ENCODE results near the gene RFX4.

- TF ChIP-seq REST (IDR thresholded peaks at IDR 0.05; ENCODE audit: low read depth) (no peak), CTCF (IDR thresholded peaks at IDR 0.05 in 2 of 3, conservative IDR thresholded peaks at IDR 0.05 in 1 of 3; ENCODE audit: borderline replicate concordance in 1 of 3, insufficient read depth in 1 of 3, low read depth in 2 of 3, low read length in 2 of 3) (no peak), SRF (IDR thresholded peaks at IDR 0.05; ENCODE audit: low read depth) (no peak), MAX (IDR thresholded peaks at IDR 0.05) (no peak), EZH2phosphoT487 (IDR thresholded peaks at IDR 0.05; ENCODE audit: borderline replicate concordance) (no peak), POLR2AphosphoS5 (IDR thresholded peaks at IDR 0.05; ENCODE audit: low read depth, low read length) (no peak), POLR2A (IDR thresholded peaks at IDR 0.05; ENCODE audit: borderline replicate concordance, extremely low read depth, insufficient read depth, insufficient read length) (no peak), FOSL1 (IDR thresholded peaks at IDR 0.05; ENCODE audit: low read depth) (no peak), EZH2 (IDR thresholded peaks at IDR 0.05) (no peak)
These were observed 200.7 kb downstream of the RFX4 start for GRCh38 chr12:106783515-106783914.

Data from HCT116 (cell line).